GM18498 (cell line): ENCODE data around the gene VWF.

ENCODE experiments used
- ATAC-seq: cut with Tn5 transposase; IDR thresholded peaks from one replicate; pipeline ENCODE4 v1.9.1; 2021; ENCODE audit warnings: mild to moderate bottlenecking, moderate library complexity; ENCODE audit not compliant: unreplicated experiment

VWF gene

DNA sequence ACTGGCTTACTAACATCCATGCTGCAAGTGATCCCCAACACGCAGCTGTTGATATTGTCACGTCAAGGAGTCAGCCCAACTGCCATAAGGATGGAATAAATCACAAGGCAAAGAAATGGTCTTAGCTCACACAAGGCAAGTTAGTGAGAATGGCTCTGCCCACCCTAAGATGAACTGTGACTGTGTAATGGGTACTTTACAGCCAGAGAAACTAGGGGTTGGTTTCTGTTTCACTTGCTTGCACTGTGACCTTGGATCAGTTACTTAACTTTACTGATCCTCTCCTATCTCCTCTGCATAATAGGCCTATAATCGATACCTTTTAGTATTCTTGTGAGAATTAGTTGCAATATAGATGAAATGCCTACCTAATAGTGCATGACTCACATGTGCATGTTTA is 127.2 kb downstream of the VWF start:
- no peak for ATAC-seq

DNA sequence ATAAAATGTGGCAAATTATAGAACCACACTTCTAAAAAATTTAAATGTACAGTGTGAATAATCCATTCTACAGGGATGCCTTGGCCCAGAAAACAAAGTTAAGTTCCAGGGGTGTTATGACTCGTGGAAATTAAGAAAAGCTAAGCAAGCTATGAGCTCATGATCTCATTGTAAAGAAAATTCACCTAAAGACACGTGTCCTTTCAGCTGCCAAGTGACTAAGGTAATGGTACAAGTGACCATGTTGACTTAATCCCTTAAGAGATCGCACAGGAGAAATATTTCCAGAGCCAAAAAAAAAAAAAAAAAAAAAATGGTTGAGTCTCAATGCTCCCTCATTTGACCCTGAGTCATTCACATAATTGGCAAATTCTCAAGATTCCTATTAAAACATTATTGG is 128.0 kb downstream of the VWF start:
- ATAC-seq, result no peak

DNA sequence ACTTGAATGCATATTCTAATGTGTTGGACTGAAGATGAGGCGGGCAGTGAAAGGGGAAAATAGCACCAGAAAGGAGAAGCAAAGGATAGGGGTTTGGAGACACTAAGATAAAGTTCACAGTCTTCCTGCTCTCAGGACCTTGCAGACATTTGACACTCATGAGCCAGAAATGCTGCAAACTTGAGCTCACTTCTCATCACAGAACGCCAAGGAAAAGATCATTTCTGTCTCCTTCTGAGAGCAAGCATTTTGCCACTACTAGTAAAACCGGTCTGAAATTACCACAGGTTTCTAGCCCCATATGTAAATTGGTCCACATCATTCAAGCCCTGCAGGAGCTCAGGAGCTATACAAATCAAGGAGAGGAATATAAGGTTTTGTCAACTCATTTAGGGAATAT is 134.8 kb downstream of the VWF start:
- ATAC-seq, result no peak

GRCh38 chr12:5988659-5989116 is 135.8 kb downstream of the VWF start:
- peak; percentile 69 for ATAC-seq

DNA sequence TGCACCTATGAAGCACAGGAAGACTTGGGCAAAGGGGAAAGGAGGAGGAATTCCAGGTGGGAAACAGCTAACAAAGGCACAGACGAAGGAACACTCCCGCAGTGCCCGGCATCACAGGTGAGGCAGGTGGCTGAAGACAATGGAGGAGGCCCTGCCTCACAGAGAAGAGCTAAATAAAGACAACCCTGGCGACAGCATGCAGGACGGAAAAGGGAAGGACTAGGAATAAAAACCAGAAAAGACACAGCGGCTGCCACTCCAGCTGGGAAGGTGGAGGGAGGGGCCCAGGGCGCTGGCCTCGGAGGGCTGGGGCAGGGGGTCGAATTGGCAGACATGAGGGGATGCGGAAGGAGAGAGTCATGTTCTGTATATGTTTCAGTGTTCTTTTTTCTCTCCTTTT is 136.4 kb downstream of the VWF start:
- no peak for ATAC-seq

GRCh38 chr12:5987573-5987972 is 136.9 kb downstream of the VWF start:
- no peak for ATAC-seq

- ATAC-seq, result no peak
Measured at GRCh38 chr12:5985471-5985870, 139.0 kb downstream of the VWF start.

DNA sequence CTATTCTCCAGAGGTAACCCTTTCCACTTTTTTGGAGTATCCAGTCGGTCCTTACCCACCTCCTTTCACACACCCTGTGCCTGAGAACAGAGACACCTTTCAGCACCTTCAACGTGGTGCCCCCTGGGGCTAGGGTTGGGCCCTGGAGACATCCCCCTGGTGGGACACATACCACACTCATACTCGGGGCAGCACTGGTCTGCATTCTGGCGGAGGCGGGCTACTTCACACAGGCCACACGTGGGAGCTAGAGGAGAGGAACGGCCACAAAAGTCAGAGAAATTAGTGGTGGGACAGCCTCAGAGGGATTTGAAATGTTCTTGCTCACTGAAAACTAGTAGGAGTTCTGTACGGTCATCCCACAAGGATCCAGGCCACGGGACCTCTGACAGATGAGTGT is 139.6 kb downstream of the VWF start:
- no peak for ATAC-seq

- ATAC-seq, result no peak
Measured at GRCh38 chr12:5982106-5982505, 142.4 kb downstream of the VWF start.

DNA sequence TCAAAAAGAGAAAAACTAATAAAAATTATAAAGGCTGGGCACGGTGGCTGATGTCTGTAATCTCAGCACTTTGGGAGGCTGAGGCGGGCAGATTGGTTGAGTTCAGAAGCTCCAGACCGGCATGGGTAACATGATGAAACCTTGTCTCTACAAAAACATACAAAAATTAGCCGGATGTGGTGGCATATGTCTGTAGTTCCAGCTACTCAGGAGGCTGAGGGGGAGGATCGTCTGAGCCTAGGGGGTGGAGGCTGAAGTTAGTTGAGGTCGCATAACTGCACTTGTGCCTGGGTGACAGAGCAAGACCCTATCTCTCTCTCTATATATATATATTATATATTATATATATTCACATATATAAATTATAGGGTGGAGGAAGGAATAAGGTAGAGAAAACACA is 146.9 kb downstream of the VWF start:
- no peak for ATAC-seq

- no peak for ATAC-seq
Measured at GRCh38 chr12:5976711-5977110, 147.8 kb downstream of the VWF start.

DNA sequence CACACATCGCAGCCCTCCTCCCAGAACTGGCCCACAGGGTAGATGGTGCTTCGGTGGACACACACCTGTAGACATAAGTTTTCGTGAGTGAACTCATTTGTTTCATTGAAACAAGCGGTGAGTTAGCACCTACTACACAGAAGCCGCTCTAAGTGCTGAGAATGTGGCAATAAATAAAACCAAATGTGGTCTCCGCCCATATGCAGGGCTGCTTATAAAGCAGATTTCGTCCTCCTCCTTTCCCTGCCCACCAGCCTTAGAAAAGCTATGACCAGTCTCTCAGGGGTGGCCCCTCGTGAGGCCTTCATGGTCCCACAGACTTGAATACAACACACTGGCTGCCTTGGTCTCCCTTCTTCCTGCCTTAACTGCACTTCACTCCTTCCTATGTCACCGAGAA is 148.3 kb downstream of the VWF start:
- no peak for ATAC-seq

GRCh38 chr12:5973461-5974115 is 150.9 kb downstream of the VWF start:
- ATAC-seq, result no peak

DNA sequence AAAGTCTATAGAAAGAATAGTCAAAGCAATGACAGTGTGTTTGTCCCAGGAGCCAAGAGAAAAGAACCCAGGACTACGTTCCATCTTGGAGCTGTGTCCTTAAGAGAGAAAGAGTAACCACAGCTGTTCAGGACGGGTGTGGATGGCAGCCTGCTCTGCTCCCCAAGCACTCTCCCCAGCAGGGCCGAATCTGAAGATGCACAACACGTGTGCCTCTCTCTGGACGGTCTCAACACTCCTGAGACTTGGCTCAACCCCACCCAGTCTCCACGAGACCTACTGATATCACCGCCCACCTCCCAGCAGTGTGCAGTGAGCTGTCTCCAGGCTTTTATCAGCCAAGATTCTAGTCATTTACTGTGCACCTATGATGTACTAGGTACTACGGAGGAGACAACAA is 152.1 kb downstream of the VWF start:
- no peak for ATAC-seq

GRCh38 chr12:5971194-5971850 is 153.1 kb downstream of the VWF start:
- no peak for ATAC-seq

DNA sequence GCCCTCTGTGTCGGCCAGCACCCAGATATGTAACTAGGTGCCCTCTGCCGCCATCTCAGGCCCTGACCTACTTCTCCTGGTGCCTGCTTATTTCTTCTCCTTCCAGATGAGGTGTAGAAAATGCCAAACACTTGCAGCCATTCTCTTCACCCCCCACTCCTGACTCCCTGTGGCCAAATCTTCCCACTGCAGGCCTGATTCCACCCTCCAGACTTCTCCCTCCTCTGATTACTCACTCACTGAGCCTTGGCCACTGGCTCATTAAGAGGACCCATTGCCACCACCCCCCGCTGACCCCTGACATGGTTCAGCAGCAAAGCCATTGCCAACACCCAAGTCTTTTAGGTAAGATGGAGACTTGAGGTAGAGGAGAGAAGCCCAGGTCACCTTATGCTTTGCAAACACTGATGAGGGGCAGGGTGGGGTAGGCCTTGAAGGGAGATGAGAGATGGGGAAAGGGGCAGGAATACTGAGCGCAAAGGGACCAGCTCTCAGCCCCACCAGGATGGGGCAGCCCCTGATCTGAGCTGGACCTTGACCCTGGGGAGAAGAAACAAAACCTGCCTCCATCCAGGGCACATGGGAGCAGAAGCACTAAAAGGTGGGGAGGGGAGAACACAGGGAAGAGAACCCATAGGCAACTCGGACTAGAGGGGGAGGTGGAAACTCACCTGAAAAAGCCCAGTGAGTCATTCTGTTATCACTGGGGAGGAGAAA is 154.3 kb downstream of the VWF start:
- no peak for ATAC-seq

GRCh38 chr12:5969156-5969973 is 155.1 kb downstream of the VWF start:
- no peak for ATAC-seq

GRCh38 chr12:5967645-5968415 is 156.6 kb downstream of the VWF start:
- no peak for ATAC-seq

GRCh38 chr12:5966486-5967095 is 157.9 kb downstream of the VWF start:
- ATAC-seq, result no peak

DNA sequence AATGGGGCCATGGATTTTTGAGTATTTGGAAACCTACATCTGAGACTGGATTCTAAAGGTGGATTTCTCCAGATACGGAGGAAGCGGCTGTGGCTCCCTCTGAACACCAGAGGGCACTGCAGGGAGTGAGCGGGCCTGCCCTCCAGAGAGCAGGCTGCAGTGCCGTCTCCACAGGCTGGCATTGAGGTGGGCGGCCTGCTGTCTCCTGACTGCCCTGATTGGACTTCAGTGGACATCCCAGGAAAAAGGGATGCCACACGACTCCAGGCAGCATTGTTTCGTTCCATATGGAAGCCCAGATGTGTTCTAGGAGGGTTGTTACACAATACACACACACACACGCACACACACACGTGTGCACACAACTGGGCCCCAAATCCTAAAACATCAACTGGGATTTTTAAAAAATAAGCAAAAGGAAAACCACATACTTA is 158.5 kb downstream of the VWF start:
- ATAC-seq, result peak; percentile 54
